Hepatocyte (in vitro differentiated cells): ENCODE measurements around the gene AGAP1. TPM values are rescaled to one million over a fixed set of nuclear protein-coding genes. Genes with fewer than 3 reads are reported as not detected.

ENCODE experiments used
- DNase-seq: peaks from one replicate; pipeline ENCODE4 v3.0.0-alpha.2; 2016; ENCODE audit warnings: low spot score
- H2AFZ ChIP-seq: fragments of 200-600 bp; sonication (generic); 2 replicates; pipeline ENCODE4 v1.6.0; 2016; ENCODE audit warnings: antibody characterized with exemption, mild to moderate bottlenecking
- H3K27ac ChIP-seq: fragments of 200-600 bp; sonication (generic); 2 replicates; pipeline ENCODE4 v1.5.1; 2016; ENCODE audit warnings: mild to moderate bottlenecking
- H3K27me3 ChIP-seq: fragments of 200-600 bp; sonication (generic); 2 replicates; pipeline ENCODE4 v1.6.1; 2016
- H3K36me3 ChIP-seq: fragments of 200-600 bp; sonication (generic); replicated peaks from 2 replicates; pipeline ENCODE4 v1.5.1; 2016; ENCODE audit warnings: low read depth; ENCODE audit not compliant: insufficient read depth
- H3K4me1 ChIP-seq: fragments of 200-600 bp; sonication (generic); 2 replicates; pipeline ENCODE4 v1.5.1; 2016; ENCODE audit warnings: mild to moderate bottlenecking, moderate library complexity; ENCODE audit not compliant: insufficient read depth
- H3K4me2 ChIP-seq: fragments of 200-600 bp; sonication (generic); 2 replicates; pipeline ENCODE4 v1.6.0; 2016
- H3K4me3 ChIP-seq: fragments of 200-600 bp; sonication (generic); 2 replicates; pipeline ENCODE4 v1.5.1; 2016; ENCODE audit warnings: mild to moderate bottlenecking
- H3K79me2 ChIP-seq: fragments of 200-600 bp; sonication (generic); 2 replicates; pipeline ENCODE4 v1.6.0; 2017; ENCODE audit warnings: mild to moderate bottlenecking
- H3K9me2 ChIP-seq: fragments of 200-600 bp; sonication (generic); replicated peaks from 2 replicates; pipeline ENCODE4 v1.6.0; 2017; ENCODE audit warnings: mild to moderate bottlenecking; ENCODE audit not compliant: insufficient read depth
- H3K9me3 ChIP-seq: fragments of 200-600 bp; sonication (generic); 2 replicates; pipeline ENCODE4 v1.5.1; 2016; ENCODE audit warnings: low read depth, mild to moderate bottlenecking
- H4K20me1 ChIP-seq: fragments of 200-600 bp; sonication (generic); 2 replicates; pipeline ENCODE4 v1.6.0; 2016; ENCODE audit warnings: mild to moderate bottlenecking; ENCODE audit not compliant: insufficient read depth, poor library complexity, severe bottlenecking
- EZH2 ChIP-seq: fragments of 200-600 bp; sonication (generic); IDR thresholded peaks from 2 replicates; pipeline ENCODE4 v1.6.1; 2016; ENCODE audit warnings: antibody characterized with exemption, mild to moderate bottlenecking, borderline replicate concordance
- EZH2phosphoT487 ChIP-seq: fragments of 200-600 bp; sonication (generic); IDR thresholded peaks from one replicate; pipeline ENCODE4 v1.6.1; 2018; ENCODE audit warnings: antibody characterized with exemption, mild to moderate bottlenecking, low read depth, moderate library complexity; ENCODE audit not compliant: unreplicated experiment, severe bottlenecking
- WGBS: methylation state at CpG from one replicate; pipeline ENCODE4 v1.1.6; 2016; ENCODE audit warnings: low lambda C conversion rate; ENCODE audit errors: missing lambda C conversion rate; 5-methylcytosine and 5-hydroxymethylcytosine counted together
- polyA plus RNA-seq: library from polyadenylated mRNA; unstranded; fragments of >200 nt; fragmentation: Nextera tagmentation; extraction: Ambion mirVana; gene quantifications from 2 replicates; pipeline ENCODE4 v1.2.1, GENCODE V29; 2016
- total RNA-seq: library from RNA; depleted of rRNA; stranded (reverse); fragments of >200 nt; gene quantifications from 2 replicates; pipeline ENCODE4 v1.2.3, GENCODE V29; 2014
- TF ChIP-seq, protein P1 (sequence below): fragments of 200-600 bp; sonication (generic); IDR thresholded peaks from 2 replicates; pipeline ENCODE4 v1.5.1; 2016; ENCODE audit warnings: antibody characterized with exemption, mild to moderate bottlenecking; ENCODE audit not compliant: poor library complexity

AGAP1 gene
- total and polyA plus RNA-seq, 2 experiments from 2014 or later, result 12.1 to 20.0 TPM

- WGBS, result 80% methylated on average over 9 of the region's 9 CpGs
- Histone ChIP-seq H4K20me1 (peaks cover 40% of the 10 kb centered on the region), H3K27ac (no peak overlapping the region), H3K9me3 (no peaks in the 10 kb centered on the region), H3K4me3 (no peak overlapping the region), H3K79me2 (peaks cover 81% of the 10 kb centered on the region), H3K27me3 (no peaks in the 10 kb centered on the region), H3K4me1 (peaks cover 28% of the 10 kb centered on the region), H2AFZ (no peak overlapping the region), H3K36me3 (no peaks in the 10 kb centered on the region), H3K4me2 (no peak overlapping the region), H3K9me2 (no peaks in the 10 kb centered on the region)
- DNase-seq, result no peak
- no peak for TF ChIP-seq EZH2phosphoT487
Measured at GRCh38 chr2:235660484-235661082, 166.7 kb downstream of the AGAP1 start.

DNA sequence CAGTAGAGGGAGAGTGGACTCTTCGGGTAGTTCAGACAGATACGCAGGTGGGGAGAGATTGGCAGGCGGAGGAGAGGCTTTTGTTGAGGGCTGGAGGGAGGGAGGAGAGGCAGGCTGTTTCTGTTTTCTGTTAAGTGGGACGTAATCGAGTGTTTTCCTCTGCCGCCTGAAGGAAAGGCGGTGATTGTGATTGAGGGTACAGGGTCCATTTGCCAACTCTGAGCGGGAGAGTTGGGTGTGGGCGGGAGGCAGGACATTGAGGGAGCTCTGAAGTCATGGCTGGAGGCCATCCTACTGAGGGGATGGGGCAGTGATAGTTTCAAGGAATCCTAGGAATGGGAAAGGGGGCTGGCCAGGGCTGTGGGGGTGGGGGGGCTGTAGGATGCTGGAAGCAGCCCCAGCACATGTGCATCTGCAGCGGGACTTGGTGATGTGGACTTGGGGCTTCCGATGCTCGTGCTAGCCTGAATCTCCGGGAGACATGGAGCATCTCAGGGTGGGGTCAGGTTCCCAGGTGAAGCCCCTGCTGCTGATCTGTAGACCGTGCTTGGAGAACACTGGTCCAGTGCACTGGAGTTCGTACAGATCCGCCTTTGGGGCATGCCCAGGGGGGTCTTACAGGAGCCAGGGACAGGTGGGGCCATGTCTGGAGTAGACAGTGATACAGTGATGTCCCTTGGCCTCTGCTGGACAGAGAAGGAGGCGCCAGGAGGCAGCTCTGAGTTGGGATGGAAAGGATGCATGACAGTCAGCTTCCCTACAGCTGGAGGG, 167.5 kb downstream of the AGAP1 start:
- no peaks in the 10 kb centered on the region for H3K9me3 ChIP-seq
- H3K4me2 ChIP-seq, result no peak overlapping the region
- H3K27me3 ChIP-seq, result no peaks in the 10 kb centered on the region
- peaks cover 77% of the 10 kb centered on the region for H3K79me2 ChIP-seq
- peaks cover 46% of the 10 kb centered on the region for H4K20me1 ChIP-seq
- H2AFZ ChIP-seq, result no peak overlapping the region
- WGBS, result 82% methylated on average over 17 of the region's 17 CpGs
- H3K4me3 ChIP-seq, result no peak overlapping the region
- no peaks in the 10 kb centered on the region for H3K9me2 ChIP-seq
- TF ChIP-seq EZH2phosphoT487 (no peak), EZH2 (no peak)
- TF ChIP-seq, protein P1, sequence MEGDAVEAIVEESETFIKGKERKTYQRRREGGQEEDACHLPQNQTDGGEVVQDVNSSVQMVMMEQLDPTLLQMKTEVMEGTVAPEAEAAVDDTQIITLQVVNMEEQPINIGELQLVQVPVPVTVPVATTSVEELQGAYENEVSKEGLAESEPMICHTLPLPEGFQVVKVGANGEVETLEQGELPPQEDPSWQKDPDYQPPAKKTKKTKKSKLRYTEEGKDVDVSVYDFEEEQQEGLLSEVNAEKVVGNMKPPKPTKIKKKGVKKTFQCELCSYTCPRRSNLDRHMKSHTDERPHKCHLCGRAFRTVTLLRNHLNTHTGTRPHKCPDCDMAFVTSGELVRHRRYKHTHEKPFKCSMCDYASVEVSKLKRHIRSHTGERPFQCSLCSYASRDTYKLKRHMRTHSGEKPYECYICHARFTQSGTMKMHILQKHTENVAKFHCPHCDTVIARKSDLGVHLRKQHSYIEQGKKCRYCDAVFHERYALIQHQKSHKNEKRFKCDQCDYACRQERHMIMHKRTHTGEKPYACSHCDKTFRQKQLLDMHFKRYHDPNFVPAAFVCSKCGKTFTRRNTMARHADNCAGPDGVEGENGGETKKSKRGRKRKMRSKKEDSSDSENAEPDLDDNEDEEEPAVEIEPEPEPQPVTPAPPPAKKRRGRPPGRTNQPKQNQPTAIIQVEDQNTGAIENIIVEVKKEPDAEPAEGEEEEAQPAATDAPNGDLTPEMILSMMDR, result no peak
- DNase-seq, result no peak
- H3K36me3 ChIP-seq, result no peaks in the 10 kb centered on the region
- H3K27ac ChIP-seq, result no peak overlapping the region
- H3K4me1 ChIP-seq, result peaks cover 36% of the 10 kb centered on the region

DNA sequence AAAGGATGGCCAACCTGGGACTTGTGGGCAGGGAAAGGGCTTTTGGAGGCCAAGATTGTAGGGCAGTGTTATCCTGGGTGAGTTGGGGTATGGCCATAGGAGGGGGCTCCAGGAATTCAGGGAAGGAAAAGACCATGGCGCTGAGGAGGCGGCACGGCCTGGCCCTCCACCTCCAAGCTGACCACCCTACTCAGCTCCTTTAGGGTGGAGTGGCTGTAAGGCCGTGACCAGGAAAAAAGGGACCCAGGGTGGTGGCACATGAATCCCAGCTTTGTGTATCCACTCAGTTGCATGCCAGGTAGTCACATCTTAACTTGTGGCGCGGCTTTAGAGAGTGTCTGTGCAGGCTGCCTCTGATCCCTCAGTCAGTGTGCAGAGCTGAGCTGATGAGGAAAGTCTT, 168.1 kb downstream of the AGAP1 start:
- no peak overlapping the region for H3K27ac ChIP-seq
- H2AFZ ChIP-seq, result no peak overlapping the region
- no peak overlapping the region for H3K4me3 ChIP-seq
- 98% methylated on average over 6 of the region's 6 CpGs for WGBS
- H3K27me3 ChIP-seq, result no peaks in the 10 kb centered on the region
- H3K4me2 ChIP-seq, result no peak overlapping the region
- DNase-seq, result no peak
- peaks cover 48% of the 10 kb centered on the region for H4K20me1 ChIP-seq
- no peaks in the 10 kb centered on the region for H3K9me3 ChIP-seq
- H3K79me2 ChIP-seq, result peaks cover 76% of the 10 kb centered on the region
- no peaks in the 10 kb centered on the region for H3K9me2 ChIP-seq
- TF ChIP-seq EZH2 (no peak), EZH2phosphoT487 (no peak)
- TF ChIP-seq, protein P1, result no peak
- H3K36me3 ChIP-seq, result no peaks in the 10 kb centered on the region
- H3K4me1 ChIP-seq, result peaks cover 37% of the 10 kb centered on the region

DNA sequence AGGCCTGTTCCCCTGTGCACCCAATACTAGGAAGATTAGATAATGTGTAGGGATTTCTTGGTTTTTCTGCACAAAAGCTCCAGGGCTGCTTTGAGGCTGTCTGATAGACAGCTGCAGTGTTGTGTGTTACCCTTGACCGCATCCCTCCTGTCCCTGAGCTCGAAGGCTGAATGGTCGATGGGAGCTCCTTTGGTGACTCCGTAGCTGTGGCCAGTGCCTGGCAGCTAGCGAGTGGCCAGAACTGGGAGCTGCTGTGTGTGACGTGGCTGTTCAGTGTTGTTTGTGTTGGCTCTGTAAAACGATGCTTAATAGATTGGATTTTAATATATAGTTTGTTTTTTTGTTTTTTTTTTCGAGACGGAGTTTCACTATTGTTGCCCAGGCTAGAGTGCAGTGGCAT, 170.0 kb downstream of the AGAP1 start:
- H3K4me1 ChIP-seq, result peaks cover 28% of the 10 kb centered on the region
- peaks cover 59% of the 10 kb centered on the region for H4K20me1 ChIP-seq
- 87% methylated on average over 9 of the region's 9 CpGs for WGBS

More for the DNA sequence above, 170.0 kb downstream of the AGAP1 start:
- Histone ChIP-seq H3K27me3 (no peaks in the 10 kb centered on the region), H3K79me2 (peaks cover 73% of the 10 kb centered on the region), H3K4me2 (no peak overlapping the region), H3K9me2 (no peaks in the 10 kb centered on the region), H3K36me3 (no peaks in the 10 kb centered on the region), H2AFZ (no peak overlapping the region), H3K4me3 (no peak overlapping the region), H3K9me3 (no peaks in the 10 kb centered on the region), H3K27ac (no peak overlapping the region)
- no peak for DNase-seq
- no peak for TF ChIP-seq EZH2phosphoT487
- TF ChIP-seq, protein P1, result no peak
- TF ChIP-seq EZH2, result no peak
